Measurements from ENCODE around the gene TXNRD2. TPM values are rescaled to one million over a fixed set of nuclear protein-coding genes. Genes with fewer than 3 reads are reported as not detected.

The TXNRD2 gene
- total RNA-seq, 1 experiment from 2014 or later, result 29.5 TPM

- no peak for TF ChIP-seq CTCF (IDR thresholded peaks at IDR 0.05)
- TF ChIP-seq TCF7L2 (IDR thresholded peaks at IDR 0.05; ENCODE audit: low read depth, low read length), result no peak
- no peak for TF ChIP-seq SIN3A (IDR thresholded peaks at IDR 0.05; ENCODE audit: borderline replicate concordance, insufficient read depth, low read depth, low read length)
- TF ChIP-seq REST (IDR thresholded peaks at IDR 0.05; ENCODE audit: insufficient read depth in 1 of 2, low read depth in 2 of 2, low read length in 1 of 2), result no peak
- TF ChIP-seq POLR2AphosphoS5 (IDR thresholded peaks at IDR 0.05; ENCODE audit: low read depth, low read length), result no peak
- ChIA-PET POLR2A (interaction anchor here (0.6 kb wide), 1 partner anchor 53 kb away, joined by 11 read pairs; no protein-coding TSS in a partner anchor), CTCF (interaction anchor here (0.6 kb wide), 1 partner anchor 20 kb away, joined by 3 read pairs; no protein-coding TSS in a partner anchor)
- H3K4me1 ChIP-seq (ENCODE audit: control insufficient read depth, insufficient read depth, low read length), result peaks cover 22% of the 10 kb centered on the region
- H3K27me3 ChIP-seq (ENCODE audit: control insufficient read depth, insufficient read depth, low read length), result no peaks in the 10 kb centered on the region
- no TSS peak for BruUV-seq (replicated peaks)
- no peaks in the 10 kb centered on the region for H3K9me3 ChIP-seq (ENCODE audit: control insufficient read depth, insufficient read depth, low read depth, low read length)
- in situ Hi-C loops (cut with HindIII; ENCODE audit: low pct_unique_long_range_greater_than_20kb, low sequenced_read_pairs), result no loop called here
- no peak for DNase-seq (ENCODE audit: low read depth, low spot score)
- H3K36me3 ChIP-seq (ENCODE audit: control insufficient read depth, insufficient read depth, low read length), result no peaks in the 10 kb centered on the region
- intact Hi-C loops (cut with micrococcal nuclease; ENCODE audit: unreplicated experiment), result no loop called here
- no peak for ATAC-seq
- no peak overlapping the region for H3K4me3 ChIP-seq (ENCODE audit: low read depth in 2 of 2, low read length in 2 of 2)
- H3K27ac ChIP-seq (ENCODE audit: low read length), result no peak overlapping the region
Observed at GRCh38 chr22:19841641-19842392, 99.8 kb downstream of the TXNRD2 start.

- no peak for DNase-seq (ENCODE audit: low read depth, low spot score)
- H3K27me3 ChIP-seq (ENCODE audit: control insufficient read depth, insufficient read depth, low read length), result no peaks in the 10 kb centered on the region
- H3K4me3 ChIP-seq (ENCODE audit: low read depth in 2 of 2, low read length in 2 of 2), result no peak overlapping the region
- intact Hi-C loops (cut with micrococcal nuclease; ENCODE audit: unreplicated experiment), result no loop called here
- in situ Hi-C loops (cut with HindIII; ENCODE audit: low pct_unique_long_range_greater_than_20kb, low sequenced_read_pairs), result no loop called here
- H3K4me1 ChIP-seq (ENCODE audit: control insufficient read depth, insufficient read depth, low read length), result peaks cover 22% of the 10 kb centered on the region
- H3K27ac ChIP-seq (ENCODE audit: low read length), result no peak overlapping the region
- ChIA-PET POLR2A (interaction anchor here (0.6 kb wide), 1 partner anchor 52 kb away, joined by 11 read pairs; no protein-coding TSS in a partner anchor), CTCF (interaction anchor here (0.6 to 0.7 kb wide), 2 partner anchors 8 to 21 kb away, joined by 3 to 4 read pairs; no protein-coding TSS in a partner anchor)
- ATAC-seq, result no peak
- no peaks in the 10 kb centered on the region for H3K9me3 ChIP-seq (ENCODE audit: control insufficient read depth, insufficient read depth, low read depth, low read length)
- no peaks in the 10 kb centered on the region for H3K36me3 ChIP-seq (ENCODE audit: control insufficient read depth, insufficient read depth, low read length)
- TF ChIP-seq CTCF (IDR thresholded peaks at IDR 0.05) (no peak), POLR2AphosphoS5 (IDR thresholded peaks at IDR 0.05; ENCODE audit: low read depth, low read length) (no peak), SIN3A (IDR thresholded peaks at IDR 0.05; ENCODE audit: borderline replicate concordance, insufficient read depth, low read depth, low read length) (no peak), TCF7L2 (IDR thresholded peaks at IDR 0.05; ENCODE audit: low read depth, low read length) (no peak), REST (IDR thresholded peaks at IDR 0.05; ENCODE audit: insufficient read depth in 1 of 2, low read depth in 2 of 2, low read length in 1 of 2) (no peak)
- BruUV-seq (replicated peaks), result no TSS peak
Observed at GRCh38 chr22:19840955-19841640, 100.5 kb downstream of the TXNRD2 start.

All from Panc1 (cell line).